ENCODE results near the gene VSTM1.

- TF ChIP-seq CHD1 (IDR thresholded peaks at IDR 0.05; ENCODE audit: low read depth, low read length) (no peak), CTCF (conservative IDR thresholded peaks at IDR 0.05; ENCODE audit: low read depth, low read length) (no peak), SMC3 (IDR thresholded peaks at IDR 0.05; ENCODE audit: low read depth, low read length) (no peak), POLR2A (IDR thresholded peaks at IDR 0.05; ENCODE audit: low read depth, low read length) (no peak), MAFK (IDR thresholded peaks at IDR 0.05; ENCODE audit: low read depth, low read length) (no peak), FOS (IDR thresholded peaks at IDR 0.05; ENCODE audit: low read depth, low read length) (no peak), MAZ (IDR thresholded peaks at IDR 0.05; ENCODE audit: borderline replicate concordance, low read depth, low read length) (no peak), BHLHE40 (IDR thresholded peaks at IDR 0.05; ENCODE audit: low read depth, low read length) (no peak), ELK1 (IDR thresholded peaks at IDR 0.05; ENCODE audit: borderline replicate concordance, low read depth, low read length) (no peak), MXI1 (IDR thresholded peaks at IDR 0.05; ENCODE audit: borderline replicate concordance, low read depth, low read length) (no peak), NFE2L2 (IDR thresholded peaks at IDR 0.05; ENCODE audit: low read depth, low read length) (no peak), USF2 (IDR thresholded peaks at IDR 0.05; ENCODE audit: low read depth, low read length) (no peak), RAD21 (IDR thresholded peaks at IDR 0.05; ENCODE audit: low read length) (no peak)
These were observed 20.7 kb upstream of the VSTM1 start for GRCh38 chr19:54084410-54084809.
